Kidney (tissue), 14 donors: ENCODE data around the gene TTC7B. TPM values are rescaled to one million over a fixed set of nuclear protein-coding genes. Genes with fewer than 3 reads are reported as not detected.

Source experiments
- DNase-seq, 5 donors: peaks; one replicate each; pipeline ENCODE4 v3.0.0-alpha.2; 2013 to 2020
- FAIRE-seq: peaks from 2 replicates; lab custom pipeline; 2012; peaks lifted over from hg19 to GRCh38; lab: Jason Lieb, UNC
- H3K27ac ChIP-seq, 2 donors: one replicate each; pipeline ENCODE4 v1.7.0; 2013; ENCODE audit warnings: low read depth in 2 of 2, low read length in 2 of 2, inconsistent platforms in 1 of 2
- H3K27me3 ChIP-seq: one replicate; pipeline ENCODE4 v1.7.1; 2013; ENCODE audit warnings: low read length, inconsistent platforms; ENCODE audit not compliant: control insufficient read depth, insufficient read depth
- H3K36me3 ChIP-seq, 3 donors: one replicate each; pipeline versions ENCODE4 v1.7.0 to v1.7.1; 2013; ENCODE audit warnings: low read length in 3 of 3, control low read depth in 1 of 3, inconsistent platforms in 1 of 3; ENCODE audit not compliant: insufficient read depth in 3 of 3, control insufficient read depth in 2 of 3
- H3K4me1 ChIP-seq, 3 donors: one replicate each; pipeline versions ENCODE4 v1.7.0 to v1.7.1; 2013; ENCODE audit warnings: low read length in 3 of 3, inconsistent platforms in 1 of 3, low read depth in 1 of 3; ENCODE audit not compliant: control insufficient read depth in 2 of 3, insufficient read depth in 2 of 3
- H3K4me3 ChIP-seq, 3 donors: one replicate each; pipeline versions ENCODE4 v1.7.0 to v1.8.1; 2013; ENCODE audit warnings: low read length in 3 of 3, control low read depth in 1 of 3, inconsistent platforms in 1 of 3
- H3K9ac ChIP-seq, 3 donors: one replicate each; pipeline versions ENCODE4 v1.7.0 to v1.7.1; 2013; ENCODE audit warnings: low read length in 3 of 3, control low read depth in 1 of 3, inconsistent platforms in 1 of 3
- H3K9me3 ChIP-seq, 3 donors: one replicate each; pipeline versions ENCODE4 v1.7.0 to v1.7.1; 2013; ENCODE audit warnings: low read length in 3 of 3, control low read depth in 1 of 3, inconsistent platforms in 1 of 3; ENCODE audit not compliant: control insufficient read depth in 2 of 3, insufficient read depth in 1 of 3
- intact Hi-C: fragments of 100-400 bp; cut with DNase I; formaldehyde crosslinking; loops from one replicate; pipeline ENCODE4 v1.11.1; 2022
- polyA plus RNA-seq: library from polyadenylated mRNA; stranded (reverse); fragments of 350-450 nt; fragmentation: Illumina TruSeq; extraction: RNeasy Lipid Tissue Mini Kit (QIAGEN cat#74804); gene quantifications from one replicate; pipeline ENCODE4 v1.2.3, GENCODE V29; 2014; ENCODE audit warnings: low read depth, low replicate concordance; ENCODE audit not compliant: insufficient read depth
- total RNA-seq: library from RNA; stranded (reverse); fragmentation: NEBNext Ultra II Directional; extraction: Animal tissue kit (Norgen Biotek cat#: 25700); gene quantifications from one replicate; pipeline ENCODE4 v1.2.1, GENCODE V29; 2021
- TF ChIP-seq, protein P1 (sequence below): IDR thresholded peaks from 3 replicates; pipeline ENCODE4 v1.5.1; 2012; ENCODE audit warnings: mild to moderate bottlenecking, moderate library complexity, borderline replicate concordance; ENCODE audit not compliant: insufficient read depth; ENCODE audit errors: extremely low read depth
- donor health status: control.
- donor health status: control.
- donor health status: control.
- donor health status: control.
- donor health status: control.
- donor health status: DM: yes; HTN: yes; CAD: no.
- donor health status: Normal renal cell carcinoma (clear cell type).

The TTC7B gene
- total and polyA plus RNA-seq, 2 donors from 2014 or later, result 23.4 to 48.3 TPM

DNA sequence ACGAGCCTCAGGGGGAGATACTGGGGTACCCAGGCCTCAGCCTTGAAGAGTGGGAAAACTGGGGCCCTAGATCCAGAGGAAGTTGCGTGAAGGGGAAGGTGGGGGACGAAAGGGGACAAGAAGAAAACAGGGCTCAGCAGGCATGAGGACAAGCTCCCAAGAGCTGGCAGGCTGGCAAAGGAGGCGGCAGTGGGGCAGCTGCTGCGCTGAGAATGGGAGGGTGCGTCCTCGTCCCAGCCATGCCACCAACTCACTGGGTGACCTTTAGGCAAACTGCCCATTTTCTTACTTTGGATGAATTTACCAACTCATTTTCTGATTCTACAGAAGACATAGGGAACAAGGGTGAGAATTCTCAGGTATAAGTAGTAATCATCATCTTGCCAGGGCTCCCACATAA is 133.6 kb downstream of the TTC7B start:
- FAIRE-seq (no peak), DNase-seq (no peak)
- no peaks in the 10 kb centered on the region for H3K9me3 ChIP-seq
- H3K36me3 ChIP-seq, result peaks cover 0 to 2% (median 0%) of the 10 kb centered on the region in 3 donors
- TF ChIP-seq, protein P1, sequence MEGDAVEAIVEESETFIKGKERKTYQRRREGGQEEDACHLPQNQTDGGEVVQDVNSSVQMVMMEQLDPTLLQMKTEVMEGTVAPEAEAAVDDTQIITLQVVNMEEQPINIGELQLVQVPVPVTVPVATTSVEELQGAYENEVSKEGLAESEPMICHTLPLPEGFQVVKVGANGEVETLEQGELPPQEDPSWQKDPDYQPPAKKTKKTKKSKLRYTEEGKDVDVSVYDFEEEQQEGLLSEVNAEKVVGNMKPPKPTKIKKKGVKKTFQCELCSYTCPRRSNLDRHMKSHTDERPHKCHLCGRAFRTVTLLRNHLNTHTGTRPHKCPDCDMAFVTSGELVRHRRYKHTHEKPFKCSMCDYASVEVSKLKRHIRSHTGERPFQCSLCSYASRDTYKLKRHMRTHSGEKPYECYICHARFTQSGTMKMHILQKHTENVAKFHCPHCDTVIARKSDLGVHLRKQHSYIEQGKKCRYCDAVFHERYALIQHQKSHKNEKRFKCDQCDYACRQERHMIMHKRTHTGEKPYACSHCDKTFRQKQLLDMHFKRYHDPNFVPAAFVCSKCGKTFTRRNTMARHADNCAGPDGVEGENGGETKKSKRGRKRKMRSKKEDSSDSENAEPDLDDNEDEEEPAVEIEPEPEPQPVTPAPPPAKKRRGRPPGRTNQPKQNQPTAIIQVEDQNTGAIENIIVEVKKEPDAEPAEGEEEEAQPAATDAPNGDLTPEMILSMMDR, result no peak
- H3K9ac ChIP-seq, result no peak overlapping the region
- no peak overlapping the region for H3K27ac ChIP-seq
- H3K4me3 ChIP-seq, result no peak overlapping the region
- intact Hi-C loops, result no loop called here
- no peaks in the 10 kb centered on the region for H3K27me3 ChIP-seq
- H3K4me1 ChIP-seq, result no peaks in the 10 kb centered on the region

DNA sequence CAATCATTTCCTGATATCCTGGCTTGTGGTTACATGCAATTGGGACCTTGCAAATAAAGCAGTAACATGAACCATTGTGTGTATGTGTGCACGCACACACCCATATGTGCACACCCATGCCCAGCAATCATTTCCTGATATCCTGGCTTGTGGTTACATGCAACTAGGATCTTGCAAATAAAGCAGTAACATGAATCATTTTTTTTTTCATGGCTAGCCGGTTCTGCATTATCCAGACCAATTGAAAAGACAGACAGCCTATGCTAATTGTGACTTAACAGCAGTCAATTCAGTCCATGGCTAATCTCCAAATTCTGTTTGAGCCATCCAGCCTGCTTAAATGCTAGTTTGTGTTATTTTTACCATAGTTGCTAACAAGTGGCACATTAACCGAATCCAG is 134.3 kb downstream of the TTC7B start:
- intact Hi-C loops, result no loop called here
- H3K4me1 ChIP-seq, result no peaks in the 10 kb centered on the region

DNA sequence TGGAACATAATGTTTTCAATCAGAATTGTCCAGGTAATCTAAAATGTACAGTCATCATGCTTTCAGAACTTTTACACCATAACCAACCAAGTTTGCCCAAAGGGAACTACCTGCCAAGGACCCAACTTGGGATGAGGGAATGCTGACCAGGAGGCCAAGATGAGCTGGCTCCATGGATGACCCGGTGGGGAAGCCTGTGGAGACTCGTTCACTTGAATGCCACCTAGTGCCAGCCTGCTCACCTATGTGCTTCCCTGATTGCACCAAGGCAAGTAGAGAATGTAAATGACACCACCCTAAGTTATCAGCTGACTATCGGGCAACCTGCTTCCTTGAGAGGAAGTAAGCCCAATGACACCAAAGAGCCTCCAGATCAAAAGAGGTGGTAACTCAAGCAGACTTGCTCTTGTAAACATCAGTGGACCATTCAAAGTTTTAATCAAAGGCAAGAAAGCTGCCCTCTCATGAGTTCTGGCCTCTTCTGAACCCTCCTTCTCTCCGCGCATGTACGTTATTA is 137.3 kb downstream of the TTC7B start:
- no peaks in the 10 kb centered on the region for H3K9me3 ChIP-seq
- H3K4me3 ChIP-seq, result no peak overlapping the region
- no peak for FAIRE-seq
- H3K27ac ChIP-seq, result no peak overlapping the region
- no peaks in the 10 kb centered on the region for H3K4me1 ChIP-seq
- no peak for DNase-seq
- H3K27me3 ChIP-seq, result no peaks in the 10 kb centered on the region
- H3K36me3 ChIP-seq, result peaks cover 2 to 16% (median 5%) of the 10 kb centered on the region in 3 donors
- intact Hi-C loops, result no loop called here
- TF ChIP-seq, protein P1, result no peak
- H3K9ac ChIP-seq, result no peak overlapping the region

More for the DNA sequence above, 134.3 kb downstream of the TTC7B start:
- peaks cover 0 to 2% (median 0%) of the 10 kb centered on the region in 3 donors for H3K36me3 ChIP-seq
- H3K27me3 ChIP-seq, result no peaks in the 10 kb centered on the region
- FAIRE-seq (no peak), DNase-seq (no peak)
- no peaks in the 10 kb centered on the region for H3K9me3 ChIP-seq
- H3K4me3 ChIP-seq, result no peak overlapping the region
- H3K9ac ChIP-seq, result no peak overlapping the region
- H3K27ac ChIP-seq, result no peak overlapping the region
- TF ChIP-seq, protein P1, result no peak

DNA sequence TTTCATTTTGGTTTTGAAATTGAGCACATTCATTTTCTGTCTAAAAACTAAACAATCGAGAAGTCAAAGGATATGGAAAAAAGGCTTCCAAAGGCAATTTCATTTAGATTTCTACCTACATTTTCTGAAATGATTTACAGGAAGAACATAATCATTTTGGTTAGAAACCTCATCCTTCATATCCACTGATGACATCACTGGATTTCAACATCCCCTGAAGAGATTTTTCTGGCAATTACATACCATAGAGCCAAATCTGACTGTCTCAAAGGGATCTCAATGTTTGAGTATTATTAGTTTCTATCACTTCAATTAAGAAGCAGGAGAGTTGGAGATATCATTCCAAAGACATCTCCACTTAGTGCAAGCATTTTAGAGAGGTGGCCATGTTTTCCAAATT is 137.8 kb downstream of the TTC7B start:
- H3K27me3 ChIP-seq, result no peaks in the 10 kb centered on the region
- H3K4me1 ChIP-seq, result no peaks in the 10 kb centered on the region
- TF ChIP-seq, protein P1, result no peak
- H3K9ac ChIP-seq, result no peak overlapping the region
- no peak overlapping the region for H3K4me3 ChIP-seq
- intact Hi-C loops, result no loop called here
- no peak overlapping the region for H3K27ac ChIP-seq
- no peaks in the 10 kb centered on the region for H3K9me3 ChIP-seq
- H3K36me3 ChIP-seq, result peaks cover 2 to 16% (median 4%) of the 10 kb centered on the region in 3 donors
- DNase-seq (no peak), FAIRE-seq (no peak)
